LoVo (cell line): ENCODE measurements around the gene MBD4.
A peak's percentile ranks its signal among the peaks of the same experiment; 100 is the strongest.
"Not testable (repeated sequence)": the region's sequence is repeated elsewhere in the genome, so short reads cannot be mapped to it uniquely, and the experiment has no call there.

ENCODE experiments used
- DNase-seq: peaks from one replicate; pipeline ENCODE4 v3.0.0-alpha.2; 2016; ENCODE audit warnings: low spot score

The MBD4 gene

DNA sequence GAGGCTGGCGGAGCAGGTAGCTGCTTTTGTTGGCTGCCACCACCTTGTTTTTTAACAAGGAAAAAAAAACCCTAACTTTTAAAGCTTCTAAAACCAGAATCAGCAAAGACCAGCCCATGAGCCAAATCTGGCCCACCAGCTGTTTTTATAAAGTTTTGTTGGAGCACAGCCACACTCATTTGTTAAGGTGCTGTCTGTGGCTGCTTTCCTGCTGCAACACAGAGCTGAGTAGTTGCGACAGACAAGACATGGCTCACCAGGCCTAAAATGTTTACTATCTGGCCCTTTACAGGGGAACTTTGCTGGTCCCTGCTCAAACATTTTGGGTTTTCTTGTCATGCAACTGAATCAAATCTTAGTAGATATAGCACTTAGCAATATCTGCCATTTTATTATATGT is 30.2 kb downstream of the MBD4 start:
- no peak for DNase-seq

DNA sequence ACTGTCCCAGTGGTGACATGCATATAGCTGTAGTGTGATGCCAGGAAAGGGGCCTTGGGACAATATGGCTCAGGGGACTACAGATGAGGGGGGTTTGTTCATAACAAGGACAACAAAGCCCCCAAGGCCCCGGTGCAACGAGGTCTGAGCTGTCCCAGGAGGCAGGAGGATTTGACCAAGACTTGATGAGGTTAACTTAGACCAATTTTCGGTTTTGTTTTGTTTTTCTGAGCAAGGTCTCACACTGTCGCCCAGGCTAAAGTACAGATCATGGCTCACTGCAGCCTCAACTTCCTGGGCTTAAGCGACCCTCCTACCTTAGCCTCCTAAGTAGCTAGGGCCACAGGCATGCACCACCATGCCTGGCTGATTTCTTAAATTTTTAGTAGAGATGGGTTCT is 35.1 kb downstream of the MBD4 start:
- DNase-seq: no peak

DNA sequence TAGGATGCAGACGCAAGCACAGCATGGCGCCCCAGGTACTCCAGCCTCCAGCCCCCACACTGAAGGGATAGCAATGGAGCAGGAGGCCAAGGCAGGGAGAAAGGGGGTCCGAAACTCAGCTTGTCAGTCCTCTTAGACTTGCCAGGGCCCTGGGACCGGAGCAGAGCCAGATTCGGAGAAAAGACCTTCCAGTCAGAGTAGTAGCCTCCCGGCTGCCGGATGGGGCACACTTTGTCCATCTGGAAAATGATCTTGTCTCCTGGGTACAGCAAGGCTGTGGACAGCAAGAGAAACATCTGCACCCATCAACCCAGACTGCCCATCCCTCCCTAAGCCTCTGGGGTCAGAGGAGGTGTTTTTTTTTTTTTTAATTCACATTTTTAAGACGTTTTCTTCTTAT is 35.6 kb downstream of the MBD4 start:
- no peak for DNase-seq

DNA sequence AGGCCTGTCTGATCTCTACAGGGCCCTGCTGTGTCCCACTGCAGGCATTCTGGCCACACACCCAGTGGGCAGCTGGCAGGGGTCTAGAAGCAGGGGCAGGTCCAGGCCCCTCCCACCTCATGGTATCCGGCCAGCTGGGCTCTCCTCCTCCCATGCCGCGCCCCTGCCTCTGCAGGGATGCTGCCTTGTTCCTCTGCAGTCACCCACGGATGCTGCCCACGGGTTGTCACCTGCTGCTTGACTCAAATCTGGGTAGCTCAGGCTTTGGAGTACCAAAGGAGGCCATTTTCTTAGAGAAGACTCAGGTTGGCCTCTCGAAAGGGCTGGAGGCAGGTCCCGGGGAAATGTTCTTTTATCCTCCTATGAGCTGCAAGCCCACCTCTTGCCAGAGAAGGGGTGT is 36.3 kb downstream of the MBD4 start:
- DNase-seq: no peak

DNA sequence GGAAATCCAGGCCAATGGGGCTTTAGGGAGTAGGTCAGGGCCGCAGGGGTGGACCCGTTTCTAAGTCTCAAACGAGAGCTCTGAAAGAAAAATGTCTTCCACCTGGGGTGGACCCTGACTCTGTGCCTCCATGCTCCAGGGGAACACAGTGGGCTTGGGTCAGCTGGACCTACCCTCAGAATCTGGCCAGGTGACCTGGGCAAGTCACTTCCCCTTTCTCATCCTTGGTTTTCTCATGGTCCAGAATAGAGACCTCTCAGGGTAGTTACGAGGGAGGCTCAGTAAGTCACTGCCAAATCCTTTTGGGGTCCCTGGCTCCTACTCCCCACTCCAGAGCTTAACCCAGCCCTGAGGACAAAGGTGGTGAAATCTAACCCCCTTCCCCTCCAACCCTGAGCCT is 37.1 kb downstream of the MBD4 start:
- DNase-seq: no peak

DNA sequence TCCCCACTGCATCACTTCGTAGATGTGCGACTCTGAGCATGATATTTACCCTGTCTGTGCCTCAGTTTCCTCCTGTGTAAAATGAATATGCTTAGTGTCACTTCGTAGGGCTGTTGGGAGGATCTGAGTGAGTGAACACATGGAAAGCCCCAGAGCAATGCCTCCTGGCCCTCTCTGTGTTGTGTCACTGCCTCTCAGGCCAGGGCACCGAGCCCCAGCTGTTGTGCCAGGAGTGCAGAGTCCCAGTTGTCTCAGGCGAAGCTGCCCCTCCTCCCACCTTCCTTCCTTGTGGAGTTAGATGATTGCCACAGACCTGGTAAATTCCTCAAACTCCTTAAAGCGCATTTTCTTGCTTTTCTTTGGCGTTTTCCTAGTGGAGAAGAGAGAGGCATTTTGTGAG is 37.5 kb downstream of the MBD4 start:
- no peak for DNase-seq

DNA sequence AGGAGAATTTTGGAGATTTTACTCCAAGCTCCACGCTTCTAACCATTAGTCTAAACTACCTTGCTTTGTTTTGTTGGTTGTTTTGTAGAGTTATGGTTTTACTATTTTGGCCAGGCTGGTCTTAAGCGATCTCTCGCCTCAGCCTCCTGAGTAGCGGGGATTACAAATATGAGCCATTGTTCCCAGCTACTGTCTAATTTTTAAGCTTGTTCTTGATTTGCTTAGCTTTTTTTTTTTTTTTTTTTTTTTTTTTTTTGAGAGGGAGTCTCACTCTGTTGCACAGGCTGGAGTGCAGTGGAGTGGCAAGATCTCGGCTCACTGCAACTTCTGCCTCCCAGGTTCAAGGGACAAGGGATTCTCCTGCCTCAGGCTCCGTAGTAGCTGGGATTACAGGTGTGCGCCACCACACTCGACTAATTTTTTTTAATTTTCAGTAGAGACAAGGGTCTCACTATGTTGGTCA is 39.8 kb downstream of the MBD4 start:
- DNase-seq: peak; percentile 10

DNA sequence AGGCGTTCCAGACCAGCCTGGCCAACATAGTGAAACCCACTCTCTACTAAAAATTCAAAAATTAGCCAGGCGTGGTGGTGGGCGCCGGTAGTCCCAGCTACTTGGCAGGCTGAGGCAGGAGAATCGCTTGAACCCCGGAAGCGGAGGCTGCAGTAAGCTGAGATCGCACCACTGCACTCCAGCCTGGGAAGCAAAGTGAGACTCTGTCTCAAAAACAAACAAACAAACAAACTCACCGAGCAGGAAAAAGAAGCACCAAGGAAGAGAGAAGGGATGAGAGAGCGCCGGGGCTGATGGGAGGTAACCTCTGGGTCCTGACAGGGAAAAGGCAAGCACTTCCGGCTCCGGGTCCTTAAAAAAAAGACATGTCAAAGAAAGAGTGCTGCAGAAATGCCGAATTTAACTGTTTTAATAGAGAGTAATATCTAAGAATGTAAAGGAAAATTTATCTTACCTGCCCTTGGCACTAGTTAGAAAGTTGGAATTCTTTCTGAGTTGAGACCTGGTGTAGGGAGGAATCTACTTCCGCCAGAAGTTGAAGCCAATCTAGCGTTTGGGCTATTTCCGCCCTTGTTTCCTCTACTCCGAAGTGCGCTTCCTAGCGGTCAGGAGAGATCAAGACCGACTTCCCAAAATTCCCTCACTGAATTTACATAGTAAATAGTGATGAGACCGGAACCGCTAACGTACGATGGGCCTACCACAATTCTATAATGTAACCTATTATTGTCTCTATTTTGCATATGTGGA is 40.4 kb downstream of the MBD4 start:
- peak; percentile 96 for DNase-seq

DNA sequence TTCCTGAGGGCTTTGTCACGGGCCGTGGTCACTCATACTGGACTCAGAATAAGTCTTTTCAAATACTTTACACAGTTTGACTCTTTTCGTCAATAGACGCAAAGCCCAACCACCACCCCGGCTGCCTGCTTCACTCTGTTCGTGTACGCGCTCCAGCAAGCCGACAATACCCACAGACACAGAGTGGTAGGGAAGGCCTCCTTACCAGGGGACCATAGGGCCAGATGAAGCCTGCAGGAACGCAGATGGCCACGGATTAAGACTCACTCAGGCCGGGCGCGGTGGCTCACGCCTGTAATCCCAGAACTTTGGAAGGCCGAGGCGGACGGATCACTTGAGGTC is 41.0 kb downstream of the MBD4 start:
- DNase-seq: no peak

DNA sequence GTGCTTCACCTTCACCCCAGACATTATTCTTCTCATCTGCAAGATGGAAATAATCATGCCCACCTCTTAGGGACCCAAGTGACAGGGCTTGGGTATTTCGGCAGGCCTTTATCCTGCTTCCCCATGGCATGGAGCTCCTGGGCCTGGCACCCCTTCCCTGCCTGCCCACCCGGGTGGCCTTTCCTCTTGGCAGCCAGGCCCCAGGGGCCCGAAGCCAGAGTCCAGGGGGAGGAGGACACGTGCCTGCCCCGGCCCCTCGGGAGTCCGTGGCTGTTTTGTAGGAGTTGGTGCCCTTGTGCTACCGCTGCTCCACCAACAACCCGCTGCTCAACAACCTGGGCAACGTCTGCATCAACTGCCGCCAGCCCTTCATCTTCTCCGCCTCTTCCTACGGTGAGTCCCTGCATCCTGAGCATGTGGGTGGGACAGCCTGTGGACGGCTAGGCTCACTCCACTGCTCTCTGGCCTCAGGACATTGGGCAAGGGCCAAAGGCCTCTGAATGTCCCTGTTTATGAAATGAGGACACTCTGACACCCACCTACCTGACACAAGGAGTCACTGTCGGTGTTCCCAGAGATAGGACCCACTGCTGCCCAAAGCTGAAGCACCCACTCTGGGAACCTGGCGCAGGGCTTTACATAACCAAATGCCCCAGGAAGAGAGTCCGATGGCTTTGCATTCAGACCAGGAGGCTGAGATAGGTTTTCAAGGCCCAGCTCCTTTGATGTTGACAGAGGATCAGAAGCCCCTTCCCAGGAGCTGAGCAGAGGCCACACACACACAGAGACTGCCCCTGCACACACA is 45.8 kb downstream of the MBD4 start:
- not testable (repeated sequence) for DNase-seq

DNA sequence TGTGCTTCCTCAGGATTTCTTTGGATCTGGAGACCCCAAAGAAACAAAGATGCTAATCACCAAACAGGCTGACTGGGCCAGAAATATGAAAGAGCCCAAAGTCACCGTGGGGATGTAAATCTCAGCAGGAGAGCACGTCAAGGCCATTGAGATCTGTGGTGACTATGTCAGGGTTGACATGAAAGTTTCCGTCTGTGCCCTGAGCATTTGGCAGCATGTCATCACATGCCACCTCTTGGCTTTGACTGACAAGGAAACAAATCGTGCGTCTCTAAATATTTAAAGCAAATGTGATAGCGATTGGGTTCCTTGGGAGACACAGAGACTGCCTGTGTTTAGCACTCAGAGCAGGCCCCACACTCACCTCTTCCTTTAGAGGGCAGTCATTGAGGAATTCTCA is 46.5 kb downstream of the MBD4 start:
- DNase-seq: no peak

DNA sequence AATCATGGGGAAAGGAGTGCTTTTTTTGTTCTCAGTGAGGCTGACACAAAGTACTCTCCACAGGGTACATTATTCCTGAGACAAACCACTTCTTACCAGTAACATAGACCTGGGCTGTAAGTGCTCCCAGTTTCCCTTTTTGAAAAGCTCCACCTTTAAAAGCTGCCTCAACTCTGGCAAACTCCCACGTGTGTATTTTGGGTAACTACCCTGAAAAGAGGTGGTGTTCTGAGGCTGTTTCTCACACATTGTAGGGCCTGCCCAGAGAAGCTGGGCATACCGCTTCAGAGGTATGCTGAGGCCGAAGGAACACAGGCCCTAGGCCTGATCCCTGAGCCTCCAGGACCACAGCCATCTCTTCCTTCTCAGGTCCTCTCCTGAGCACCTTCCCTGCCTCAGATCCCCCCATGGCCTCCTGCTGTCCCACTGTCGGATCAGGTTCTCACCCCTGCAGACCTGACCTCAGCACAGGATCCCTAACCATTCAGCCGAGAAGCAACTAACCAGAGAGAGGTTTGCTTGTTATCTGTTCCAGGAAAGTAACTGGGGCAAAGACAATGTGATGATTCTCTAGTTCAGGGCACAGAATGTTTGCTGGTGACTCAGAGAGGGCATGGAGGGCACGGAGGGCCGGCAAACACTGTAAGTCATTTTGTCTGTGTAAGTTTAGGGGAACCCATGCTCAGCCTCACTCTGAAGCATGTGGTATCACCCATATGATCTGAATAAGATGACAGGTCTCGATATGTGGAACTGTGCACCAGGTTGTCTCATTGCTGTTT is 47.5 kb downstream of the MBD4 start:
- DNase-seq: not testable (repeated sequence)

DNA sequence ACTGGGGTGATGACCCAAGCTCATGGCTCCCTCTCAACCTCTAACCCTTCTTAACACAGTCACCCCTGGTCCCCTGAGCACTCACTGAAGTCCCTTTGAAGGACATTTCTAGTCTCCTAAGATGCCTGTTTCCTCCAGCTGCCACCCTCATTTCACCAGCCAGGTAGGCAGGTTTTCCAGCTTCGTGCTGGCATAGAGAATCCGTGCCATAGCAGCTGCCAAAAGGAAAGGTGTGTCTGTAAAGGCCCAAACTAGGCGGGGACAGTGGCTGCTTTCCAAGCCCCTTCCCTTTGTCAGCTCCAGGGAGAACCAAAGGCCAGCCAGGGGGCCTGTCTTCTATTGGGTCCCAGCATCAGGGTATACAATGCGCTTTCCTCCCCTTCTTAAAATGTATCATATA is 48.2 kb downstream of the MBD4 start:
- not testable (repeated sequence) for DNase-seq

DNA sequence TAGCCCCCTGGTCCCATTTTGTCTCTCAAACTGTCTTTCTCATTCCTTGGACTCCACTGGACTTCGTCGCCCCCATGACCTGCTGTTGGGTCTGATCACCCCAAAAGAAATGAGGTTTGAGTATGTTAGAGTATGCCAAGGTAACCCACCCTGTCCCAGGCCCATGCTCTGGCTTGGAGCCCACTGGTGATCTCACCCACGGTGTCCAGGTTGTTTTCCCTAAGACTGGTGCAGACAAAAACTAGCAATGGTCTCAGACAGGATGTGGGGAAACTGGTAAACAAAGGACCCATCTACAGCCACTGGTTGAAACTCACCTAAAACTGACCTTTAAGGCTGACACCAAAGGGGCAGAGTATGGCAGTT is 50.2 kb downstream of the MBD4 start:
- DNase-seq: no peak

DNA sequence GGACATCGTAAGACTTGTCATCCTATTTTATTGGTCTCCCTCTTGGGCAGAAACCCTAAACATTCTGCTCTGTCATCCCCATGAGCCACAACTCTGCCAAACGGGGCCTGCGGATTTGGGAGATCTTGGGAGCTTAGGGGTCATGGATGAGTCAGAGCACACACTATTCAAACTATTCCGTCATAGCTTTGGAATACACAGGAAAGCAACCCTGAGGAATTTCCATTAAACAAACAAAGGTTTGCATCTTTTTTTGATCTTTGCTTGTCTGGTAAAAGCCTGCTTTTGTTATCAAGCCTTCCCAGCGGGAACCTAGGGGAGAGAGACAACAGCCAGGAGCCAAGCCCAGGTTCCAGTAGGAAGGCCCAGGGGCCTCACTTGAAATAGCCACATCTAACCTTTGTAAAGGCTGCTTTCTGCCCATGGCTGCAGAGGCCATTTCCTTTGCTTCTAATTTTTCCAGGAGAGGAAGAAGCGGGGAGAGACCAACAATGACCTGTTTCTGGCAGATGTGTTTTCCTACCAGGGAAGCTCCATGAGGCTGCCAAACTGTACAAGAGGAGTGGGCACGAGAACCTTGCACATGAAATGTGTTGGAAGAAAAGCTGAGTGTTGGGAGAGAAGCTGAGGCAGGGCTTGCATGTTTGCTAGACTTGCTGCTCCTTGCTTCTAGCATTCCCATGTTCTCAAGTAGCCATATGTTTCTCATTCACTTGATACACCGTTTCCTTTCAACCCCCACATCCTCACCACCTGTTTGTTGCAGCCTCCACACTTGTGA is 50.8 kb downstream of the MBD4 start:
- DNase-seq: not testable (repeated sequence)

DNA sequence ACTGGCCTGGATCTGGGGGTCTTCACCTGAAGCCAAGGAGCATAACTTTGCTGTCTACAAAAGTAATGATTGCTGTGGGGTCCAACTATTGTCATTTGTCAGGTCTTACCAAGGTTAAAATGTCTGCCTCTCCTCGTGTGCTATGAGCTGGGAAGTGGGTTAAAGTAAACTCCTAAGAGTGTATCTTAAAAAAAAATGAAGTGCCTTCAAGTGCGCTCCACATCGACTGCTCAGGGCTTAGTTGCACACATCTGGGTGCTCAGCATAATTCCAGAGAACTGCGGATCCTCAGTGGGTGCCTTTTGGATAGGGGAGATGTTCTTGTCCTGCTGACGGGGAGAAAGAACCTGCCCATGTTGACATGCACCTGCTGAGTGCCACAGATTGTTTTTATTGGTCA is 52.3 kb downstream of the MBD4 start:
- no peak for DNase-seq

DNA sequence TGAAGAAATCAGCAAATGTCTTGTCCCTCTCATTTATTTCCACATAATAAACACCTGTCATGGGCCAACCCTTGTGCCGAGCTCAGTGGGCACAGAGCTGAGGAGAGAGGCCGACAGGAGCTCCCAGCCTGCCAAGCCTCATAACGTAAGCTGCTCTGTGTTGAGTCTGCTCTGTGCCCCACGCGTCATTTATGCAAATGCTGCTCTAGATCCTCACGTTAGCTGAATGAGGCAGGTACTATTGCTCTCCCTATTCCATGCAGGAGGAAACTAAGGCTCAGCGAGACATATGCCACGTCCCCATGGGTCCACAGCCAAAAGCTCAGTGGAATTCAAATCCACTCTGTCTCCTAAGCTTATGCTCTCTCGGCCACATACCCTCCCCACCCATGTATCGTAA is 52.8 kb downstream of the MBD4 start:
- DNase-seq: no peak

DNA sequence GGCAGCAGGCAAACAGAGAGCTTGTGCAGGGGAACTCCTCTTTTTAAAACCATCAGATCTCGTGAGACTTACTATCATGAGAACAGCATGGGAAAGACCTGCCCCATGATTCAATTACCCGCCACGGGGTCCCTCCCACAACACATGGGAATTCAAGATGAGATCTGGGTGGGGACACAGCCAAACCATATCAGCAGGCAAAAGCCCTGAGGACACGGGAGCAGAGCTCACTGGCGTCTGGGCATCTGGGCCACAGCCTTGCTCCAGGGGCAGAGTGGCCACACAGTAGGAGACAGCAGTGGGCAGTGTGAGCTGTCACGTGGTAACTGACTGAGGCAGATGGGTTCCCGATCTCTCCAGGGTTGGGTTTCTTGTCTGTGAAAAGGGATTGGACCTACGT is 54.2 kb downstream of the MBD4 start:
- DNase-seq: not testable (repeated sequence)

DNA sequence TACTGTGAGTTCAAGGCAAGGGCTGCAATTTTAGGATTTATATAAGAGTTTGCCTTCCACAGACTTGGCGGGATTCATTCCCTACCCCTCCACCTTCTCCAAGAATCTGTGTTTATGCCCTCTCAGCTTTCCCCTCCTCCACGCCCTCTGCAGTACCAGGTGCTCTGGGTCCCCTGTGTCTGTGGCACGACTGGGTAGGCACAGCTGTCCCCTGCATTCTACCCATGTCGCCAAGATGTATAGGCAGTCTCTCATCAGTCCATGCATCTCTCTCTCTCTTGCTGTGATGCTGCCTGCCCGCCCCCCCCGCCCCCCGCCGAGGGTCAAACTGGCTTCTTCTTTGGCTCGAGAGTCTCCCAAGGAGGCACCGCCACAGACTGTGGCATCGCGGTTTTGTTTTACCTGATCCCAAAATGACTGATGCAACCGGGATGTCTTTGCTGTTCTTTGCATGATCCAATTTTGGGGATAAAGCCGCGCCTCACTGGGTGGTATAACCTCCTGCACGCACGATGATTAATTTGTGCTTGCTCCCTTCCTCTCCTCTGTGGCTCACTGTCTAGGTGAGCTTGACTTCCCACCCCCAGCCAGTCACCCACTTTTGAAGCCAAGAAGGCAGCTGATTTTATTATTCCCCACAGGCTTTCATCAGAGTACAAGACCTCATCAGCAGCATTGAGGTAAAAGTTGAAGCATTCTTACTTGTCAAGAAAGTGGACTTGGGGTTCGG is 55.0 kb downstream of the MBD4 start:
- DNase-seq: no peak

DNA sequence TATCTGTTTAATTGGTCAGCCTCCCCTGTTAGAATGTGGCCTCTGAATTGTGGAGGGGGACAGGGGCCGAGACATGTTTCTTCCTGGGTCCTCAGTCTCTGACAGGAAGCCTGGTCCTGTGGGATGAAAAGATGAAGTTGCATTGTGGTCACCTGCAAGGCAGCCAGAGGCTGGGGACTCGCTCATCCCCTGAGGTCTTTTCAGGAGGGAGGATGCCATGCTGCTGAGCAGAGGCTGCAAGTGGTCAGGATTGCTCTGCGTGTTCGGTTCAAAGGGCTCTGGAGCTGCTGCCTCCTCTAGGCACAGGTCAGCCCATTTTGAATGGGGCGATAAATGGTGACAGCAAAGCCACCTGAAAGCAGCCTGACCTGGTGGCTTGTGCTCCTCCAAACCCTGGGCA is 55.6 kb downstream of the MBD4 start:
- DNase-seq: not testable (repeated sequence)

DNA sequence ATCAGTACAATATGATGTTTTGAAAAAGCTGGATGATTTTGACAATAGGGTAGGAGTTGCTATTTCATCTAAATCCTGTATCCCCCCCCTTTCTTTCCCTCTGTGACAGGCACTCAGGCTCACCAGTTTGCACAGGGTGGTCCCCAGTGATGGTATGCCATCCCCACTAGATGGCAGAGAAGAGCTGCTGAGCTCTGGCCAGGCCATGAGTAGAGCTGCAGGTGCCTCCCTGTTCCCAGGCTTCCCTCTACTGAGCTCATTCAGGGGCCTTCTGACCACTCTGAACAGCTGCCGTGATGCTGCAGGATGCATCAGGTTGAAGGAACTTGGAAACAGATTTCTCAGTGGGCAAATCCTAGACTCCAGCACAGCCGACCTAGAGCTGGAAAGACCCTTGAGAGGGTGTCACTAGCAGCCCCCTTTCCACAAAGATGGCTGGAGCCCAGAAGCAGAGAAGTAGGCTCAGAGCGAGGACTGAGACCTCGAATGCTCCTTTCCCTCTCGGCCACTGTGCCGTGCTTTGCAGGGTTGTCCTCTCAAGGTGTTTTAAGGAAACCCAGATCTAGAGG is 56.4 kb downstream of the MBD4 start:
- peak; percentile 58 for DNase-seq
